H9 (cell line): ENCODE results near the gene NLRP1. TPM values are rescaled to one million over a fixed set of nuclear protein-coding genes. Genes with fewer than 3 reads are reported as not detected.
A peak's percentile ranks its signal among the peaks of the same experiment; 100 is the strongest.

ENCODE experiments used
- DNase-seq: peaks from one replicate; pipeline ENCODE4 v3.0.0-alpha.2; 2017
- H2AFZ ChIP-seq: one replicate; pipeline ENCODE4 v1.6.1; 2013; ENCODE audit warnings: mild to moderate bottlenecking, low read length, control low read depth, moderate library complexity
- H2AK5ac ChIP-seq: 2 replicates; pipeline ENCODE4 v1.6.1; 2013; ENCODE audit warnings: low read length, control low read depth, mixed read lengths; ENCODE audit not compliant: insufficient read length
- H2BK120ac ChIP-seq: one replicate; pipeline ENCODE4 v1.6.1; 2013; ENCODE audit warnings: low read depth, mild to moderate bottlenecking, low read length, control low read depth, inconsistent platforms; ENCODE audit not compliant: poor library complexity, severe bottlenecking
- H2BK12ac ChIP-seq: 2 replicates; pipeline ENCODE4 v1.6.1; 2013; ENCODE audit warnings: low read length, control low read depth, mixed read lengths, low read depth; ENCODE audit not compliant: insufficient read length
- H2BK15ac ChIP-seq: 2 replicates; pipeline ENCODE4 v1.6.1; 2013; ENCODE audit warnings: low read depth, low read length, control low read depth
- H2BK20ac ChIP-seq: one replicate; pipeline ENCODE4 v1.6.1; 2013; ENCODE audit warnings: low read depth, mild to moderate bottlenecking, low read length, control low read depth, inconsistent platforms; ENCODE audit not compliant: poor library complexity, severe bottlenecking
- H2BK5ac ChIP-seq: 2 replicates; pipeline ENCODE4 v1.6.1; 2013; ENCODE audit warnings: low read length, control low read depth, mixed read lengths; ENCODE audit not compliant: insufficient read length
- H3K14ac ChIP-seq: 2 replicates; pipeline ENCODE4 v1.6.1; 2013; ENCODE audit warnings: low read length, control low read depth; ENCODE audit not compliant: insufficient read depth
- H3K18ac ChIP-seq: 2 replicates; pipeline ENCODE4 v1.6.1; 2013; ENCODE audit warnings: low read depth, mild to moderate bottlenecking, mixed read lengths, low read length, control low read depth; ENCODE audit not compliant: insufficient read length
- H3K23ac ChIP-seq: 2 replicates; pipeline ENCODE4 v1.6.1; 2013; ENCODE audit warnings: low read length, control low read depth, mixed read lengths, low read depth; ENCODE audit not compliant: insufficient read length
- H3K23me2 ChIP-seq: 2 replicates; pipeline ENCODE4 v1.6.1; 2013; ENCODE audit warnings: low read depth, mild to moderate bottlenecking, mixed read lengths, low read length, control low read depth; ENCODE audit not compliant: insufficient read length, poor library complexity, severe bottlenecking
- H3K27ac ChIP-seq: 2 replicates; pipeline ENCODE4 v1.5.1; 2013; ENCODE audit warnings: low read length, control low read depth, mixed read lengths, low read depth; ENCODE audit not compliant: insufficient read length
- H3K27me3 ChIP-seq: 2 replicates; pipeline ENCODE4 v1.6.1; 2013; ENCODE audit warnings: low read length, control low read depth, inconsistent platforms; ENCODE audit not compliant: insufficient read depth
- H3K4ac ChIP-seq: 2 replicates; pipeline ENCODE4 v1.6.1; 2013; ENCODE audit warnings: low read depth, mild to moderate bottlenecking, control low read depth, inconsistent platforms, low read length, moderate library complexity
- H3K4me1 ChIP-seq: 2 replicates; pipeline ENCODE4 v1.6.1; 2013; ENCODE audit warnings: low read length, control low read depth, inconsistent platforms; ENCODE audit not compliant: insufficient read depth
- H3K4me2 ChIP-seq: 2 replicates; pipeline ENCODE4 v1.6.1; 2013; ENCODE audit warnings: low read length, control low read depth, mixed read lengths; ENCODE audit not compliant: insufficient read length, insufficient read depth
- H3K56ac ChIP-seq: 2 replicates; pipeline ENCODE4 v1.6.1; 2013; ENCODE audit warnings: low read depth, mild to moderate bottlenecking, mixed read lengths, low read length, control low read depth; ENCODE audit not compliant: insufficient read length
- H3K79me1 ChIP-seq: 2 replicates; pipeline ENCODE4 v1.6.1; 2013; ENCODE audit warnings: low read depth, mild to moderate bottlenecking, moderate library complexity, low read length, control low read depth, inconsistent platforms; ENCODE audit not compliant: insufficient read depth, poor library complexity, severe bottlenecking
- H3K79me2 ChIP-seq: 2 replicates; pipeline ENCODE4 v1.6.1; 2013; ENCODE audit warnings: low read length, control low read depth, inconsistent platforms; ENCODE audit not compliant: insufficient read depth
- H3K9ac ChIP-seq: 2 replicates; pipeline ENCODE4 v1.6.1; 2013; ENCODE audit warnings: low read length, control low read depth, mixed read lengths; ENCODE audit not compliant: insufficient read length; ENCODE audit errors: extremely low read depth
- H3K9me3 ChIP-seq: one replicate; pipeline ENCODE4 v1.6.1; 2013; ENCODE audit warnings: low read depth, low read length, inconsistent platforms; ENCODE audit not compliant: control insufficient read depth
- H3T11ph ChIP-seq: one replicate; pipeline ENCODE4 v1.6.1; 2013; ENCODE audit warnings: mild to moderate bottlenecking, low read length, control low read depth, inconsistent platforms
- H4K20me1 ChIP-seq: one replicate; pipeline ENCODE4 v1.6.1; 2013; ENCODE audit not compliant: control insufficient read depth, insufficient read length, insufficient read depth
- H4K5ac ChIP-seq: 2 replicates; pipeline ENCODE4 v1.6.1; 2013; ENCODE audit warnings: low read depth, mild to moderate bottlenecking, mixed read lengths, low read length, control low read depth; ENCODE audit not compliant: insufficient read length
- H4K8ac ChIP-seq: replicated peaks from 2 replicates; pipeline ENCODE4 v1.6.1; 2013; ENCODE audit warnings: low read length, control low read depth, mixed read lengths, low read depth; ENCODE audit not compliant: insufficient read length
- H4K91ac ChIP-seq: 2 replicates; pipeline ENCODE4 v1.6.1; 2013; ENCODE audit warnings: low read depth, mild to moderate bottlenecking, moderate library complexity, mixed read lengths, low read length, control low read depth; ENCODE audit not compliant: insufficient read length
- H3K27ac Mint-ChIP-seq, 3 experiments: 2 replicates in 2 of 3; 3 replicates in 1 of 3; pipeline ENCODE4 v1.8.0; 2020 to 2021; ENCODE audit warnings: mixed read lengths in 3 of 3, mild to moderate bottlenecking in 1 of 3, moderate library complexity in 1 of 3
- H3K27me3 Mint-ChIP-seq: 2 replicates; pipeline ENCODE4 v1.8.0; 2021; ENCODE audit warnings: low read depth, mild to moderate bottlenecking, moderate library complexity, mixed read lengths
- H3K36me3 Mint-ChIP-seq, 3 experiments: 2 replicates in 2 of 3; 3 replicates in 1 of 3; pipeline ENCODE4 v1.8.0; 2020 to 2021; ENCODE audit warnings: low read depth in 3 of 3, mixed read lengths in 3 of 3; ENCODE audit not compliant: insufficient read depth in 1 of 3
- H3K4me1 Mint-ChIP-seq, 2 experiments: 2 replicates each; pipeline ENCODE4 v1.8.0; 2020; ENCODE audit warnings: mixed read lengths in 2 of 2
- H3K4me3 Mint-ChIP-seq, 2 experiments: 2 replicates in 1 of 2; 3 replicates in 1 of 2; pipeline ENCODE4 v1.8.0; 2020 to 2021; ENCODE audit warnings: mild to moderate bottlenecking in 2 of 2, mixed read lengths in 2 of 2, moderate library complexity in 1 of 2
- H3K9me3 Mint-ChIP-seq, 2 experiments: 2 replicates in 1 of 2; 3 replicates in 1 of 2; pipeline ENCODE4 v1.8.0; 2020; ENCODE audit warnings: mild to moderate bottlenecking in 2 of 2, mixed read lengths in 2 of 2, moderate library complexity in 1 of 2
- CTCF ChIP-seq: fragments of 200-600 bp; sonication (generic); conservative IDR thresholded peaks from 3 replicates; pipeline ENCODE4 v1.8.0; 2021; ENCODE audit warnings: antibody characterized with exemption, mild to moderate bottlenecking
- WGBS: extraction: QIAGEN DNeasy Blood & Tissue Kit; methylation state at CpG from one replicate; pipeline ENCODE4 v1.1.7; 2013; ENCODE audit warnings: missing lambda C conversion rate, low lambda C conversion rate, mixed read lengths; ENCODE audit not compliant: insufficient read length; ENCODE audit errors: extremely low coverage; 5-methylcytosine and 5-hydroxymethylcytosine counted together
- total RNA-seq: library from RNA; stranded (reverse); gene quantifications from 2 replicates; pipeline ENCODE4 v1.2.1, GENCODE V29; 2021

NLRP1 gene
- total RNA-seq, 1 experiment from 2014 or later: 12.1 TPM

DNA sequence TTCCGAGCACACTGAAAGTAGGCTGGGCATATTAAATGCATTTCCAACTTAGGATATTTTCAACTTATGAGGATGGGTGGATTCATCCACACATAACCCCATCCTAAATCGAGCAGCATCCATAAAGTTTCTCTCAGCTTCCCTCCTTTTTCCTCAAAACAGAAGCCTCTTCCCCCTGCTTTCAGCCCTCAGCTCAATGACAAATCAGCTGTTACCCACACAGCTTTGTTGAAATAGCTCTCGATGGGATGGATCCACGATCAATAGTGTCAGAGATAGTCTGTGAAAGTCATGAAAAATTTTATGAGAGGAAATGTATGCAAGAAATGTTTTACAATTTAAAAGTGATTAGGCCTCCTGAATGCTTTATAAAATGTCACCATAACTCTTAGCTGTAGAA is 118.0 kb downstream of the NLRP1 start:
- Histone ChIP-seq H4K5ac (no peak overlapping the region), H3K14ac (no peak overlapping the region), H3K4ac (no peak overlapping the region), H2AK5ac (no peak overlapping the region), H2BK120ac (no peak overlapping the region), H3K56ac (no peak overlapping the region), H2AFZ (no peak overlapping the region), H3K27ac (no peak overlapping the region), H4K20me1 (no peaks in the 10 kb centered on the region), H3K4me2 (no peak overlapping the region), H2BK12ac (no peak overlapping the region), H3K9me3 (no peaks in the 10 kb centered on the region), H4K91ac (no peak overlapping the region), H3T11ph (no peak overlapping the region), H2BK15ac (no peak overlapping the region), H2BK5ac (no peak overlapping the region), H3K23ac (no peak overlapping the region), H3K9ac (no peak overlapping the region), H3K79me1 (peaks cover 2% of the 10 kb centered on the region), H4K8ac (no peak overlapping the region), H3K23me2 (peaks cover 10% of the 10 kb centered on the region), H3K4me1 (no peaks in the 10 kb centered on the region), H3K79me2 (peaks cover 55% of the 10 kb centered on the region), H3K18ac (no peak overlapping the region), H2BK20ac (no peak overlapping the region), H3K27me3 (no peaks in the 10 kb centered on the region)
- DNase-seq: no peak
- no peaks in the 10 kb centered on the region; the same call in 1 of the 2 replicates for H3K27me3 Mint-ChIP-seq
- peak overlapping the region in 1 of 3 experiments; percentile 57; a peak in 1 of 7 replicates for H3K27ac Mint-ChIP-seq
- no CpG with 5 or more reads among the region's 4 CpGs for WGBS
- peaks cover 17 to 34% (median 22%) of the 10 kb centered on the region in 3 experiments; a peak in 6 of 7 replicates for H3K36me3 Mint-ChIP-seq
- no peak for TF ChIP-seq CTCF
- H3K9me3 Mint-ChIP-seq: no peaks in the 10 kb centered on the region
- peaks cover 22 to 23% of the 10 kb centered on the region in 2 experiments for H3K4me1 Mint-ChIP-seq
- peak overlapping the region; percentile 95 to 99; a peak in 3 of 5 replicates for H3K4me3 Mint-ChIP-seq
